ENCODE results near the gene B3GNT9.

DNA sequence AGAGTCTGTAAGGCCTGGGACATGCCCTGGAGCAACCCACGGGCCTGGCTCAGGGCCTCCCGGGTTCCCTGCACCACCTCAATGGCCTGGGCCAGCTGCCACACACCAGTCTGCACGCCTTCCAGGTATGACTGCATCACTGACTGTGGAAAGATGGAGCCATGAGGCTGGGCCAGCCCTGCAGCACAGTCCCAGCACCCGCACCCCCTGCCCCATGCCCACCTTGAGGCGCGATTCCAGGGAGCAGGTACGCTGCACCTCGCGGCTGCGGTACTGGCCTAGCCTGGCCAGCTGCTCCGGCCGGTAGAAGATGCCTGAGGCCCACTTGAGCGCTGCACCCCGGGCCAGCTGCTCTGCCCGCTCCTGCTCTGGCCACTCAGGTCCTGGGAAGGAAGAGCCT is 38.0 kb upstream of the B3GNT9 start:
- TF ChIP-seq CTCF (IDR thresholded peaks at IDR 0.05) (no peak), POLR2A (IDR thresholded peaks at IDR 0.05) (no peak)

Measured in breast epithelium (tissue), 3 donors.